GM19099 (cell line): ENCODE results near the gene ZMYM4.

ENCODE experiments used
- POLR2A ChIP-seq: IDR thresholded peaks from 3 replicates; pipeline ENCODE4 v1.6.1; 2011; ENCODE audit warnings: low read depth; ENCODE audit not compliant: insufficient read length; ENCODE audit errors: extremely low read depth

The ZMYM4 gene

DNA sequence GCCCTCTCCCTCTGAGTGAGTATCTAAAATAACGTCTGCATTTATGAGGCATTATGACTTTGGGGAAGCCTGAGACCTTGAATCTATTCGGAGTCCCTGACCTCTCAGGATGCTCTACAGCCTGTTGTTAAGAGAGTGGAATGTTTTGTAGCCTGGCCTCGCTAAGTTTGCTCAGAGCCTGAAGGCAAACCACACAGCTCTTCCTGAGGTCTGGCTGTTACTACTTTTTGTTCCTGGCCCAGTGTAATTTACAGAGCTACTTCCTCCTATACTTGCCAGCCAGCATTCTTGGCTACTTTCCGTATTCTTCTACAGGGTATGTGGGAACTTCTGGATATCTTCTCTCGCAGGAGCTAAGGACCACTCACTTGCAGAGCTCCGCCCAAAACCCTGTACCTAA is 3.6 kb upstream of the ZMYM4 start:
- no peak for TF ChIP-seq POLR2A

DNA sequence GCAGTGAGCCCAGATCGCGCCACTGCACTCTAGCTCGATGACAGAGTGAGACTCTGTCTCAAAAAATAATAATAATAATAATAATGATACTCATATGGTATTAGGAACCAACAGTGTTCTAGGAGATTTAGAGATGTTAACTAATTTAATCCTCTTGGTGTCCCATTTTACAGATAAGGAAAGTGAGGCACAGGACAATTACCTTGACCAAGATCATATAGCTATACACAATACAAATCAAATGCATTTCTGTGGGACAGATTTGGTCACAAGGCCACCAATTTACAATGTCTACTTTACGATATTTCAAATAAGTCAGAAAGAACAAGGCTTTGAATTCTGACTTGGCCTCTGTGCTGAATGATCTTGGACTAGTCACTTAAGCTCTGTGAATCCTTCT is 2.2 kb upstream of the ZMYM4 start:
- no peak for TF ChIP-seq POLR2A

DNA sequence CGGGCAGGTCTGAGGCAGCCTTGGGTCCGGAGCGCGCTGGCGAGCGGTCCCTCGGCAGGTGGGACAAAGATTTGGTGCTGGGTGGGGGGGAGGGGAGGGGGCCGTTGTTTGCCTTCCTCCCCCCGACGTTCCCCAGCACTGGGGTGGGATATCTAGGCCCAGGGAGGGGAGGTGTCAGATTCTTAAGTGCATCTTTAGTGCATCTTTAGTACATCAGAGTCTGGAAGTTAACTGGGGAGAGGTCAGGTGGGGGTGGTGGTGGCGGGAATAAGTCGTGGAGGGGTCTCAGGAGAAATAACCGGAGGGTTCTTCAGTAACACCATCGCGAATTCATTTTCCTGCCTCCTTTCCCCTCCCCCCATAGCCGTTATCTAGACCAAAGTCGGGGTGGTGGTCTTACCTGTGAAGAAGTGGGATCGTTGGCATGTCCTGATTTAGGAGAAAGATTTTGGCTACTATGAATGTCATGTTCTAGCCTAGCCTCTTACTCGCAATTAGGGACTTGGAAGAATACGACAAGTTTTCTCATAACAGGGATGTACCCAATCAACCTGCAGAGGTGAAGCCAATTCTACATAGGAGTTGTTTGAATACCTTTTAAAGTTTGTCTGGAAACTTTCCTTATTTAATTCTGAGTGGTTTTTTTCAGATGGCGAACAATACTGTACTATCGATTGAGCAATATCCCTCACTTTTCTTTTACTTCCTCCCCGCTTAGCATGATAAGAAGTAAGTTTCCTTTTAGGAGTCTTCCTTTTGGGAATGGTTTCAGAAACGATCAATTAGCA is 886 bp downstream of the ZMYM4 start:
- no peak for TF ChIP-seq POLR2A

DNA sequence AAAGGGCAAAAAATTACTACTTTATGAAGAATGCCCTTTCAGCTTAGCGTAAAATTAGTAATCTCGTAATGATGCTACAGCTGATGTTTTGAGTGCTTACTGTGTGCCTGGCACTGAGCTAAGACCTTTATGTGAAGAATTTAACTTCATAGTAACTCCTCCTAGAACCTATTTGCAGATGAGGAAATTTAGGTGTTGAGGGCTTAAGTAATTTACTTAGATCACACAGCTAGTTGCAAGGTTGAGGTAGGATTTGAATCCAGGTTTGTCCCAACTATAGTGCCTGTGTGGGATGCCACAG is 1.4 kb downstream of the ZMYM4 start:
- no peak for TF ChIP-seq POLR2A

DNA sequence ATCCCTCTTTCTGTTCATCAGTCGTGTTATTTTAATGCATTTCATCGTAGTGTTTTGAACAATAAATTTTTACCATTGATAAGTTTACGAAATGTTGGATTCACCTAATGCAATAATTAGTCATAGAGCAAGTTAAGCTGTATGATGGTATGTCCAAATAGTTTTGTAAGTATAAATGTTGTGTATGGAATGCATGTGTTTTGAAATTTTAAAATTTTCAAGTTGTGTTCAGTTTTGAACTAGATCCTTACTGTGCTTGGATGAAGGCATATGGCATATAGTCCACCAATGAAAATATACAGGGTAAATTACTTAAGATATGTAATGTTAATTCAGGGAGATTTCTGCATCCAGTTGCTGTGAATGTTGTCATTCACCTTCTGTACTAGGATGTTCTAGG is 2.3 kb downstream of the ZMYM4 start:
- no peak for TF ChIP-seq POLR2A

DNA sequence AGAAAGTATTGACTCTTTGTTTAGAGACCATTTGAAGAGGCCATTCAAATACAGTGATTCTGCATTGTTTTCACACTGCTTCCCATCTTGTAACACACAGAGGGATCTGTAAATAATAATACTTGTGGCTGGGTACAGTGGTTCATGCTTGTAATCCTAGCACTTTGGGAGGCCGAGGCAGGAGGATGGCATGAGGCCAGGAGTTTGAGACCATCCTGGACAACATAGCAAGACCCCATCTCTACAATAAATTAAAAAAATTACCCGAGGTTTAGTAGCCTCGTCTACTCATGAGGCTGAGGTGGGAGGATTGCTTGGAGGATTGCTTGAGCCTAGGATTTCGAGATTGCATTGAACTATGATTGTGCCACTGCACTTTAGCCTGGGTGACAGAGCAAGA is 5.7 kb downstream of the ZMYM4 start:
- no peak for TF ChIP-seq POLR2A

DNA sequence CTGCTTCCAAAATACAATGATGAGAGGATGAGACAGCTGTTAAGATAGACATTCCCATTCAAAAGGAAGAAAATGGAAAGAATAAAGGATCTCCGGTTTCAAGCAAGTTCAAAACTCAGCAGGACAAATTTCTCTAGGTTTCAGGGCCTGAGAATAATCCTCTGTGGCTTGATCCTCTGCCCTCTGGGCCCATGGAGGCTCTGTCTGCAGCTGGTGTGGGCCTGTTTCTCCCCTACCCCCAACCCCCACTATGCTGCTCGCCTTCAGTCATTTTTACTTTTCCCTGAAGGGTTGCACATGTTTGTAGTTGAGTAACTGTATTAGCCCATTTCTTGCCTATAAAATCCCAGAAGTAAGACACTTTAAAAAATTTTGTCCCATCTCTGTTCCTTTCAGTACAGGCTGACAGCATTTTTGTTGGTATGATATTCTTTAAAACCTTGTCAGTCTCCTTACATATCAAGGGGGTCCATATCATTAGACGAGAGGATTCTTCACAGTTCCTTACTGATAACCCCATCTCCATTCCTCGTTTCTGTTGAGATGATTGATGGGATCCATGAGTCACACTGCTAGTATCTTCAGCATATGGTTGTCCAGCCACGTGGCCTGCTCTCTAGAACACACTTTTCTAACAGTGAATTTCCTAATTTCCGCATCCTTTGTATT is 10.5 kb downstream of the ZMYM4 start:
- TF ChIP-seq POLR2A, result no peak

DNA sequence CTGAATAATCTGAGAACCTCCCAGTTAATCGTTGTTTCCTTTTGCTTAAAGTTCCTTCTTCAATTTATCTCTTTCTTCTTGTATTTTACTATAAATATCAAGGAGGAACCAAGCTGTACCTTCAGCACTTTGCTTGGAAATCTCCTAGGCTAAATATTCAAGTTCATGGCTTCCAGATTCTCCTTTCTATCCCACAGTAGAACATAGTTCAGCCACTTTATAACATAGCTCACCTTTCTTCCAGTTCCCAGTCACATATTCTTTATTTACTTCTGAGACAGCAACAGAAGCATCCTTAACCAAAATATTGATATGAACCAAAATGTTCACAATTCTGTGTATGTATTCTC is 11.0 kb downstream of the ZMYM4 start:
- TF ChIP-seq POLR2A, result no peak

DNA sequence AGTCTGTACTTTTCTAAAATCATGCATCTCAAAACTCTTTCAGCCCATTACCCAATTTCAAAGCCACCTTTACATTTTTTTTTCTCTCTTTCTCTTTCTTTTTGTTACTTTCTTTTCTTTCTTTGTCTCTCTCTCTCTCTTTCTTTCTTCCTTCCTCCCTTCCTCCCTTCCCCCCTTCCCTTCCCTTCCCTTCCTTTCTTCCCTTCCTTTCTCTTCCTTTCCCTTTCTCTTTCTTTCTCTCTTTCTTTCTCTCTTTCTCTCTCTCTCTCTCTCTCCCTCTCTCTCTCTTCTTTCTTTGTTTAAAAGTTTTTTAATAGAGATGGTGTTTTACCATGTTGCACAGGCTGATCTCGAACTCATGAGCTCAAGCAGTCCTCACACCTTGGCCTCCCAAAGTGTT is 11.5 kb downstream of the ZMYM4 start:
- no peak for TF ChIP-seq POLR2A

DNA sequence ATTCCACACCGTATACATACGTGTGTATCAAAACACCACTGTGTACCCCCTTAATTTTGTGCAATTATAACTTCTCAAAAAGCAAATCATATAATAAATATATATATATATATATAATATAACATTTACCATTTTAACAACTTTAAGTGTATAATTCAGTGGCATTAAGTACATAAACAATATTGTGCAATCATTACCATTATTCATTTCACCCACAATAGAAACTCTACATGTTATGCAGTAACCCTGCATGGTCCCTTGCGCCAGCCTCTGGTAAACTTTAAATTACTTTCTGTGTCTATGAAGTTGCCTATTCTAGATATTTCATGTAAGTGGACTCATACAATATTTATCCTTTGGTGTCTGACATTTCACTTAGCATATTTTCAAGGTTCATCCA is 13.1 kb downstream of the ZMYM4 start:
- no peak for TF ChIP-seq POLR2A

DNA sequence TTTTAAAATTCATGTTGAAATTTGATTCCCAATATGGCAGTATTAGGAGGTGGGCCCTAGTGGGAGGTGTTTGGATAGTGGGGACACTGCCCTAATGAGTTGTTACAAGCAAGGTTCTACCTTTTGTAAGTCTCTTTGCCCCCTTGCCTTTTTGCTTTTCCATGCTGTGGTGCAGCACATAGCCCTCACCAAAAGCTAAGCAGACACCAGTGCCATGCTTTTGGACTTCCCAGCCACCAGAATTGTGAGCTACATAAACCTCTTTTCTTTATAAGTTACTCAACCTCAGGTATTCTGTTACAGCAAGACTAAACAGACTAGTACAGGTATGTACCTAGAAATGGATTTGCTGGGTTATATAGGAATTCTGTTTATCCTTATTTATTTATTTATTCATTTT is 13.7 kb downstream of the ZMYM4 start:
- TF ChIP-seq POLR2A, result no peak

DNA sequence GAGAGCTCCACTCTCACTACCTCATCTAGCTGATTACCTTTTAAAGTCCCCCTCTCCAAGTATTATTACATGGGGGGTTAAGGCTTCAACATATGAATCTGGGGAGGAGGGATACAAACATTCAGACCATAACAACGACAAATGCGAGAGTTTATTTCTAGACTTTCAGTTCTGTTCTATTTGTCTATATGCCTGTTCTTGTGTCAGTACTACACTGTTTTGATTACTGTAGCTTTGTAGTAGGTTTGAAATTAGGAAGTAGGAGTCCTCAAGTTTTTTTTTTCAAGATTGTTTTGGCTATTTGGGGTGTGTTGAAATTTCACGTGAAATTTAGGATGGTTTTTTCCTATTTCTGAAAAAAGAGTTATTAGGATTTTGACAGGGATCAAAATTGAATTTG is 16.3 kb downstream of the ZMYM4 start:
- TF ChIP-seq POLR2A, result no peak

DNA sequence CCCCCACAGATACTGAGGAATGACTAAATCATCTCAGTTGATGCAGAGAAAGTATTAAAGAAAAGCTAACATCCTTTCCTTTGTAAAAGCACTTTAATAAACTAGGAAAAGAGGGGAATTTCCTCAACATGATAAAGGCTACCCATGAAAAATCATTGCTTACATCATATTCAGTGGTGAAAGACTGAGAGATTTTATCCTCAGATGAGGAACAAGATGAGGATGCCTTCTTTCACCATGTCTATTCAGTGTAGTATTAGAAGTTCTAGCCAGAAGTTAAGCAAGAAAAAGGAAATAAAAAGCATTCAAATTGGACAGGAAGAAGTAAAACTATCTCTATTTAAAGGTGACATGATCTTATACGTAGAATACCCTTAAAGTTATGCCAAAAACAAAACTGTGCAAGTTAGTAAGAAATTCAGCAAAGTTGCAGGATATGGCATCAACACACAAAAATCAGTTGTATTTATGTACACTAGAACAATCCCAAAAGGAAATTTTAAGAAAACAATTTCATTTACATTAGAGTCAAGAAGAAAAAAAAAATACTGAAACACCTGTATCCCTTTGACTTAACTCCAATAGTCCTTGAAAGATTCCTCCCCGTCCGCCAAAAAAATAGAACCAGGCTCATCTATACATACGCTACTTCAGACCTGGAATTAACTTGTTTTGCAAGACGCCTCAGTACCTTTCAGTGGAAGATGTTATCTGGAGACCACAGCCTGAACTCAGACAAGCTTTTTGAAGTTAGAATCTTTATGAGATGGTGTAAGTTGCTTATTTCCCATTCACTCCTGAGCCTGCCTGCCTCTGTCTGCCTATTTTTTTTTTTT is 17.5 kb downstream of the ZMYM4 start:
- TF ChIP-seq POLR2A, result no peak

DNA sequence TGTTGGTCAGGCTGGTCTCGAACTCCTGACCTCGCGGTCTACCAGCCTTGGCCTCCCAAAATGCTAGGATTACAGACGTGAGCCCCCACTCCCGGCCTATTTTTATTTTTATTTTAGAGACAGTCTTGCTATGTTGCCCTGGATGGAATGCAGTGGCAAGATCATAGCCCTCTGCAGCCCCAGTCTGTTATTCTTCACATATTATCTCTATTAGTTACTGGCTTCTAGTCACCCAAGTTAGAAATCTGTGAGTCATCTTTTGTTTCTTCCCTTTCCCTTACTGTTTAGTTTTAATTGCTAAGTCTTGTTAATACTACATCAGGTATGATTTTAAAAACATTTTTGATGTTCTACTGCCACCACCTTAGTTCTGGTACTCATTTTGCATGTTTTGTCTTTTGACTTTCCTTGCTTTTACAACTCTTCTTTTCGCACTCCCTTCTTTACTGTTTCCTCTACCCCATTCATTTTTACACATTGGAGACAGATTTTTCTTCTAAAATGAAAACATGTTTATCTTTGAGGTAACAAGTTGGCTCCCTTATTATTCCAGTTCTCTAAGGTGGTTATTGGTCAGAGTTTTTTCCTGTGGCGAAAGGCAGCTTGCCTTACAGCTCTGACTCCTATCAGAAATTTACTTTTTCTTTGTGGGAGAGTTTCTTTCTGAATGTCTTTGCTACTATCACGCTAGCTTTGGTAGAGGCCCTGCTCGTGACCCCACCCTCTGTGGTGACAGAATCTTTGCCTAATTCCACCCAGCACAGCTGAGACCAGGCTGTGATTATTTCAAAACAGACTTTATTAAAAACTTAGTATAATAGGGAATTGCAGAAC is 19.5 kb downstream of the ZMYM4 start:
- no peak for TF ChIP-seq POLR2A

DNA sequence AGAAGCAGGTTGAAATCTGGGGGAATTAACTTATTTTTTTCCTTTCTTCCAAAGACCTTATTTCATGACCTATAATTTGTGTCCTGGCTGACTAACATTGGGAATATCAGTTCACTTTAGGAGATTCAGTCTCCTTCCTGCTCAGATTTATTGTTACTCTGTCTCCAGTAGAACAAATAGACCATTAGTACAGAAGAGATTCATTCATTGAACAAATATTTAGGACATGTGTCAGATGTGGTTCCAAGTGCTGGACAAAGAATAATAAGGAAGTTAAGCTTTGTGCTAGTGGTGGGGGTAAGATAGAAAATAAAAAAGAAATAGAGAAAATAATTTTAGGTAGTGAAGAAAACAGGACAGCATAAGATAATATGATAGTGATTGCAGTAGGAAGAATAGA is 20.3 kb downstream of the ZMYM4 start:
- no peak for TF ChIP-seq POLR2A

DNA sequence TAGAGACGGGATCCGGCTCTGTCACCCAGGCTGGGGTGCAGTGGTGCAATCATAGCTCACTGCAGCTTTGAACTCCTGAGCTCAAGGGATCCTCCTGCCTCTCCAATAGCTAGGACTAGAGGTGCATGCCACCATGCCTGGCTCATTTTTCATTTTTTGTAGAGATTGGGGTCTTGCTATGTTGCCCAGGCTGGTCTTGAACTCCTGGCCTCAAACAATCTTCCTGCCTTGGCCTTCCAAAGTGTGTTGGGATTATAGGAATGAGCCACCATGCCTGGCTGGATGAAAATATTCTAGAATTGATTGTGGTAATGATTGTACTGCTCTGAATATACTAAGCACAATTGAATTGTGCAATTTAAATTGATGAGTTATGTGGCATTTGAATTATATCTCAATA is 21.9 kb downstream of the ZMYM4 start:
- no peak for TF ChIP-seq POLR2A

DNA sequence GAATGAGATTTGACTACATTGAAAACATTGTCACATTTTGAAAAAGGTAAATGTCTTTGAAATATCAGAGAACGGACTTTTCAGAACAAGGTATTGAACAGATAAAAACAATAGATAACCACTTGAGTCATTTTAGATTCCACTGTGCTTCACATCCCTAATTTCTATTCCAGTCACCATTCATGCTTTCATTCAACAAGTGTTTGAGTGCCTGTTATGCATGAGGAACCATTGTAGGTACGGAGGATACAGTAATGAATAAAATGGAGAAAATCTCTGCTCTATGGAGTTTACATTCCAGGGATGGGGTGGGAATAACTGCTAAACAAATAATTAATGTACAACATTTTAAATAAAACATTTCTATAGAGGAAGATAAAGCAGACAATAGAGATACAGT is 26.3 kb downstream of the ZMYM4 start:
- TF ChIP-seq POLR2A, result no peak
